ENCODE data around the gene CPNE6. TPM values are rescaled to one million over a fixed set of nuclear protein-coding genes. Genes with fewer than 3 reads are reported as not detected.
A peak's percentile ranks its signal among the peaks of the same experiment; 100 is the strongest.

Gene CPNE6
- polyA plus RNA-seq, 3 donors, result not detected

DNA sequence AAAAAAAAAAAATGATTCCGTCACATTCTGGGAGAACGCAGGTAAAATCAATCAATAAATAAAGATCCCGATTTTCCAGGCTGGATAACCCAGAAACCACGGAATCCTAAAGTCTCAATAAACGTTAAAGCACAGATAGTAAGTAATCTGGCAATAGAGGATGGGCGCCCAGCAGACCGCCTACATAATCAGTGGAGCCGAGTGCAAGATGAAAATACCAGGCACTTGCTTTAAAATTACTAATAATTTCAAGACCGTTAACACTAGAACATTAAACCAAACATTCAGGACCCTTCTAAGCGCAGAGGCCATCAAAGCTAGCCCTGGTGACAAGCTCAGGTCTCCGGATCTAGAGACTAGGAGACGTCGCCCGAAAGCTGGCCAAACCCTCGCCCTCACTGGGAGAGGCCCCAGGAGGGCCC is 42.0 kb downstream of the CPNE6 start:
- intact Hi-C loops (cut with micrococcal nuclease), result loop anchor here in 1 of 2 donors (10.0 kb wide), 2 partner anchors 181 to 1189 kb away; partner anchors contain the start of genes DHRS1, NOP9 and PRMT5
- Histone ChIP-seq H3K27me3 (ENCODE audit: control insufficient read depth in 2 of 2, insufficient read depth in 2 of 2, low read length in 2 of 2) (no peaks in the 10 kb centered on the region), H3K4me2 (replicated peaks; ENCODE audit: extremely low read depth, low read length, poor library complexity, severe bottlenecking) (peak overlapping the region; percentile 94), H3K9me3 (replicated peaks in 1 of 2; ENCODE audit: control insufficient read depth in 1 of 2, insufficient read depth in 1 of 2, low read length in 2 of 2) (no peaks in the 10 kb centered on the region), H4K20me1 (ENCODE audit: insufficient read depth, low read length) (no peaks in the 10 kb centered on the region), H3K4me3 (replicated peaks in 1 of 3; ENCODE audit: low read depth in 2 of 3, low read length in 3 of 3) (peak overlapping the region; percentile 55 to 90 (median 87)), H3K4me1 (ENCODE audit: control insufficient read depth in 1 of 2, insufficient read depth in 2 of 2, low read length in 2 of 2) (peaks cover 24 to 34% of the 10 kb centered on the region in 2 donors), H3K9ac (ENCODE audit: insufficient read depth, low read length, poor library complexity, severe bottlenecking) (peak overlapping the region; percentile 93), H2AFZ (ENCODE audit: insufficient read depth, low read depth, low read length, poor library complexity, severe bottlenecking) (peak overlapping the region; percentile 86), H3K79me2 (ENCODE audit: insufficient read depth, low read length) (peaks cover 24% of the 10 kb centered on the region), H3K36me3 (replicated peaks in 1 of 2; ENCODE audit: control insufficient read depth in 1 of 2, insufficient read depth in 2 of 2, low read length in 2 of 2) (peaks cover 17 to 23% of the 10 kb centered on the region in 2 donors), H3K27ac (ENCODE audit: low read depth in 1 of 2, low read length in 2 of 2) (peak overlapping the region; percentile 99 to 100)
- TF ChIP-seq, protein P1, sequence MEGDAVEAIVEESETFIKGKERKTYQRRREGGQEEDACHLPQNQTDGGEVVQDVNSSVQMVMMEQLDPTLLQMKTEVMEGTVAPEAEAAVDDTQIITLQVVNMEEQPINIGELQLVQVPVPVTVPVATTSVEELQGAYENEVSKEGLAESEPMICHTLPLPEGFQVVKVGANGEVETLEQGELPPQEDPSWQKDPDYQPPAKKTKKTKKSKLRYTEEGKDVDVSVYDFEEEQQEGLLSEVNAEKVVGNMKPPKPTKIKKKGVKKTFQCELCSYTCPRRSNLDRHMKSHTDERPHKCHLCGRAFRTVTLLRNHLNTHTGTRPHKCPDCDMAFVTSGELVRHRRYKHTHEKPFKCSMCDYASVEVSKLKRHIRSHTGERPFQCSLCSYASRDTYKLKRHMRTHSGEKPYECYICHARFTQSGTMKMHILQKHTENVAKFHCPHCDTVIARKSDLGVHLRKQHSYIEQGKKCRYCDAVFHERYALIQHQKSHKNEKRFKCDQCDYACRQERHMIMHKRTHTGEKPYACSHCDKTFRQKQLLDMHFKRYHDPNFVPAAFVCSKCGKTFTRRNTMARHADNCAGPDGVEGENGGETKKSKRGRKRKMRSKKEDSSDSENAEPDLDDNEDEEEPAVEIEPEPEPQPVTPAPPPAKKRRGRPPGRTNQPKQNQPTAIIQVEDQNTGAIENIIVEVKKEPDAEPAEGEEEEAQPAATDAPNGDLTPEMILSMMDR (IDR thresholded peaks at IDR 0.05), result no peak
- Mint-ChIP-seq H3K27me3 (ENCODE audit: low read depth in 3 of 3) (peaks cover 0 to 3% (median 2%) of the 10 kb centered on the region in 3 donors), H3K4me1 (peaks cover 25% of the 10 kb centered on the region), H3K4me3 (peak overlapping the region; percentile 89 to 95), H3K27ac (peak overlapping the region; percentile 98 to 99 (median 99)), H3K9me3 (peaks cover 0 to 2% (median 0%) of the 10 kb centered on the region in 7 donors), H3K36me3 (peaks cover 18 to 25% of the 10 kb centered on the region in 2 donors)
- DNase-seq, result no peak
- 9% methylated on average over 12 of the region's 15 CpGs for WGBS (ENCODE audit: insufficient coverage)

DNA sequence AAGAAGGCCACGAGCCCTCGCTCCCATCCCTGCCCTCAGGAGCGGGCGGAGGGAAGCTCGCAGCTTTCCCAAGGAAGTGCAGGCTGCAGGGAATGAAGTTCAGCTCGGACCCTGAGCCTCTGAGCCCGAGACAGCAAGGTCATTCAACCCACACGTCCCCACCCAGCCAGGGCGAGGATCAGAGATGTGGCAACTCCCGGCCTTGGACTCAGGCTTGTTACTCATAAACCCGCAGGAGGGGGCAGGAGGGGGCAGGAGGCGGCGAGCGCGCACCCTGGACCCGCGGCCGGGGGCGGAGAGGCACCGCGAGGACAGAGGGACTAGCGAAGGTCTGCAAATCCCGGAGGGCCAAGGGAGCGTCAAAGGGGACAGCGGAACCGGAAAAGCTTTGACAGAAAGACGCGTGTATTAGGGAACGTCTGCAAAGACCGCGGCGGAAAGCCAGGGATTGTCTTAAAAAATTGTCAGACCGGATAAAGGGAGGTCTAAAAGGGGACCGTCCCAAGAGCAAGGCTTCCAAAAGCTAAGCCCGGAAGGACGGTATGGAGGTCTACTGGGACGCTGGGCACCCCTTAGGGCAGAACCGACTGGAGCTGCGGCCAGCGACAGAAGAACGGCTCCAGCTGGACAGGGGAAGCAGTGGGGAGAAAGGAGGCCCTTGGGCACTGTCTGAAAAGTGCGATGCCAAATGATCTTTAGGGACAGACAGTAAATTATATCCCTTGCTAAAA is 42.6 kb downstream of the CPNE6 start:
- Histone ChIP-seq H3K36me3 (replicated peaks in 1 of 2; ENCODE audit: control insufficient read depth in 1 of 2, insufficient read depth in 2 of 2, low read length in 2 of 2) (peaks cover 23 to 29% of the 10 kb centered on the region in 2 donors), H3K27ac (ENCODE audit: low read depth in 1 of 2, low read length in 2 of 2) (peak overlapping the region; percentile 99 to 100), H3K79me2 (ENCODE audit: insufficient read depth, low read length) (peaks cover 24% of the 10 kb centered on the region), H3K9me3 (replicated peaks in 1 of 2; ENCODE audit: control insufficient read depth in 1 of 2, insufficient read depth in 1 of 2, low read length in 2 of 2) (no peaks in the 10 kb centered on the region), H3K27me3 (ENCODE audit: control insufficient read depth in 2 of 2, insufficient read depth in 2 of 2, low read length in 2 of 2) (no peaks in the 10 kb centered on the region), H3K9ac (ENCODE audit: insufficient read depth, low read length, poor library complexity, severe bottlenecking) (peak overlapping the region; percentile 93), H3K4me1 (ENCODE audit: control insufficient read depth in 1 of 2, insufficient read depth in 2 of 2, low read length in 2 of 2) (peaks cover 21 to 28% of the 10 kb centered on the region in 2 donors), H2AFZ (ENCODE audit: insufficient read depth, low read depth, low read length, poor library complexity, severe bottlenecking) (peak overlapping the region; percentile 86), H4K20me1 (ENCODE audit: insufficient read depth, low read length) (no peaks in the 10 kb centered on the region), H3K4me2 (replicated peaks; ENCODE audit: extremely low read depth, low read length, poor library complexity, severe bottlenecking) (peak overlapping the region; percentile 94), H3K4me3 (replicated peaks in 1 of 3; ENCODE audit: low read depth in 2 of 3, low read length in 3 of 3) (peak overlapping the region; percentile 55 to 90 (median 87))
- peak; percentile 88 to 94 (median 91) for DNase-seq
- Mint-ChIP-seq H3K4me1 (peaks cover 19% of the 10 kb centered on the region), H3K27ac (peak overlapping the region; percentile 98 to 99 (median 99)), H3K9me3 (peaks cover 0 to 2% (median 0%) of the 10 kb centered on the region in 7 donors), H3K27me3 (ENCODE audit: low read depth in 3 of 3) (peaks cover 0 to 3% (median 2%) of the 10 kb centered on the region in 3 donors), H3K4me3 (peak overlapping the region; percentile 89 to 95), H3K36me3 (peaks cover 23 to 31% of the 10 kb centered on the region in 2 donors)
- WGBS (ENCODE audit: insufficient coverage), result under 1% methylated on average over 37 of the region's 42 CpGs
- intact Hi-C loops (cut with micrococcal nuclease), result loop anchor here in 1 of 2 donors (1.0 to 10.0 kb wide), 3 partner anchors 33 to 1189 kb away; partner anchors contain the start of genes DHRS1, NOP9, PRMT5 and RNF31
- TF ChIP-seq, protein P1 (IDR thresholded peaks at IDR 0.05), result no peak
